Measurements from ENCODE around the gene FUS. TPM values are rescaled to one million over a fixed set of nuclear protein-coding genes. Genes with fewer than 3 reads are reported as not detected.
A peak's percentile ranks its signal among the peaks of the same experiment; 100 is the strongest.

Gene FUS
- total and polyA plus RNA-seq, 9 of the 15 experiments (the other 6 are each of a cell fraction or from before 2014, with no cell fraction given) = 43.9 to 575 (median 87.2) TPM

DNA sequence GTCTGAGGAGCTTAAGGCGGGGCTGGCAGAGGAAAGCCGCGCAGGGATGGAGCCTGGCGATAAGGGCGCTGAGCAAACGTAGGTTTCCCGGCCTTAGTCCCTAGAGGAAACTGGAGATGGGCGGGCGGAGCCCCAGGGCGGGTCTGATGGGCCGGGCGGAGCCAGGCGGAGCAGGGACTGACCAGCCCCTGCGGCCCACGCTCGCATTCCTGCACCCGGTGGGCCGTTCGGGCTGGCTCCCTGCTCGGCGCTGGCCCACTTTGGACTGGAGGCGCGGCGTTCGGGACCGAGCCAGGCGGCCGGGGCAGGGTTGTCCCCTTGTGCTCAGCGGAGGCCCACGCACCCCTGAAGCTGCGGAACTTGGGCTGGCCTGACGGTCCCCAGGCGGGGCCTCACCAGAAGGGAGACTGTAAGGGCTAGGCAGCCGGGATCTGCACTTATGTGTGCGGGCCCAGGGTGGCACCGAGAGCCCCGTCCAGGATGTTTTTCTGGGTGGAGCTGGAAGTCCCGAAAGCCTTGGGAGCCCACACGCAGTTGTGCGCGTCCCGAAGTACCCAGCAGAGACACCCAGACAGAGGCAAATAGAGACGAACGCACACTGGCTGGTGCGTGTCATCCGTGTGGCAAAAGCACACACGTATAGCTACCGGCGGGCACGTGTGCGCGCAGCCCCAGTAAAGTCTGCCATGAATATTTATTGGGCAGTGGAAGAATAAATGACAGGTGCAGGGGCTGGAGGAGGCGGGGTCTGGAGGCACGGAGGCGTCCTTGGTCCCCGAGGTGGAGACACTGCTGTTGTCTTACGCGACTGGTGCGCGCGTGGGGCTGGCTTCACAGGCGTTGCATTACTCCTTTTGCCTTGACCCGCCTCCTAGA, 35.6 kb downstream of the FUS start:
- Histone ChIP-seq H2AFZ (ENCODE audit: low read depth, low read length) (peak overlapping the region; percentile 80), H3K79me2 (ENCODE audit: control insufficient read depth, insufficient read depth, low read length) (no peaks in the 10 kb centered on the region), H3K9me1 (ENCODE audit: control insufficient read depth, insufficient read depth, low read length) (no peaks in the 10 kb centered on the region), H4K20me1 (replicated peaks; ENCODE audit: control insufficient read depth, insufficient read depth, low read length) (no peaks in the 10 kb centered on the region), H3K36me3 (ENCODE audit: control insufficient read depth, insufficient read depth, low read length) (no peaks in the 10 kb centered on the region), H3K27ac (ENCODE audit: extremely low read depth, low read depth, low read length) (no peak overlapping the region), H3K4me2 (ENCODE audit: insufficient read depth, low read length) (peak overlapping the region; percentile 75), H3K9me3 (replicated peaks; ENCODE audit: control insufficient read depth, insufficient read depth, low read depth, low read length) (no peaks in the 10 kb centered on the region), H3K4me1 (replicated peaks in 1 of 2; ENCODE audit: control insufficient read depth in 2 of 2, insufficient read depth in 2 of 2, low read length in 2 of 2) (peaks cover 0 to 41% of the 10 kb centered on the region in 2 experiments; a peak in 4 of 5 replicates), H3K27me3 (ENCODE audit: control insufficient read depth in 2 of 2, insufficient read depth in 2 of 2, low read length in 2 of 2) (no peaks in the 10 kb centered on the region), H3K9ac (ENCODE audit: insufficient read depth in 1 of 2, low read depth in 2 of 2, low read length in 2 of 2) (peak overlapping the region; percentile 56 to 88; a peak in 3 of 4 replicates), H3K4me3 (peak overlapping the region; percentile 41)
- peak; percentile 97 for ATAC-seq
- BruUV-seq (replicated peaks) = no TSS peak
- intact Hi-C loops (cut with micrococcal nuclease) = no loop called here
- 12% methylated on average over 52 of the region's 63 CpGs for WGBS (ENCODE audit: insufficient coverage, low coverage, missing lambda C conversion rate)
- POLR2A ChIA-PET = interaction anchor here (0.9 to 4.0 kb wide), 7 partner anchors 10 to 33 kb away, joined by 3 to 33 read pairs (median 7); partner anchors contain the start of gene PYCARD
- DNase-seq (ENCODE audit: extremely low read depth in 1 of 4, low spot score in 3 of 4) = peak; percentile 88 to 98 (median 95)
- CTCF ChIA-PET (ENCODE audit: low intra/inter-chr PET ratio) = interaction anchor here (0.6 kb wide), 1 partner anchor 24 kb away, joined by 6 read pairs; no protein-coding TSS in a partner anchor
- in situ Hi-C loops (cut with MboI) = no loop called here
- peak; percentile 65 for FAIRE-seq
- no peak for TF ChIP-seq RFX7 (CRISPR knock-in tag; IDR thresholded peaks at IDR 0.05)
- TF ChIP-seq EGR1 (conservative IDR thresholded peaks at IDR 0.05) = peak; percentile 76
- TF ChIP-seq, protein P1, sequence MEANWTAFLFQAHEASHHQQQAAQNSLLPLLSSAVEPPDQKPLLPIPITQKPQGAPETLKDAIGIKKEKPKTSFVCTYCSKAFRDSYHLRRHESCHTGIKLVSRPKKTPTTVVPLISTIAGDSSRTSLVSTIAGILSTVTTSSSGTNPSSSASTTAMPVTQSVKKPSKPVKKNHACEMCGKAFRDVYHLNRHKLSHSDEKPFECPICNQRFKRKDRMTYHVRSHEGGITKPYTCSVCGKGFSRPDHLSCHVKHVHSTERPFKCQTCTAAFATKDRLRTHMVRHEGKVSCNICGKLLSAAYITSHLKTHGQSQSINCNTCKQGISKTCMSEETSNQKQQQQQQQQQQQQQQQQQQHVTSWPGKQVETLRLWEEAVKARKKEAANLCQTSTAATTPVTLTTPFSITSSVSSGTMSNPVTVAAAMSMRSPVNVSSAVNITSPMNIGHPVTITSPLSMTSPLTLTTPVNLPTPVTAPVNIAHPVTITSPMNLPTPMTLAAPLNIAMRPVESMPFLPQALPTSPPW (CRISPR knock-in tag; IDR thresholded peaks at IDR 0.05) = peak; percentile 34; the same call in 1 of the 2 replicates
- TF ChIP-seq CCNT2 (IDR thresholded peaks at IDR 0.05; ENCODE audit: borderline replicate concordance, extremely low read depth, insufficient read length, low read depth, low read length) = peak; percentile 65
- TF ChIP-seq CC2D1A (IDR thresholded peaks at IDR 0.05) = no peak
- TF ChIP-seq POLR2B (IDR thresholded peaks at IDR 0.05; ENCODE audit: low read depth, partially characterized antibody) = no peak
- TF ChIP-seq TEAD1 (CRISPR knock-in tag; IDR thresholded peaks at IDR 0.05) = peak; percentile 17 to 76; a peak in 2 of 4 replicates
- TF ChIP-seq ZNF77 (CRISPR knock-in tag; IDR thresholded peaks at IDR 0.05) = no peak
- peak in 1 of 2 experiments; percentile 62; a peak in 2 of 4 replicates for TF ChIP-seq RCOR1 (IDR thresholded peaks at IDR 0.05; ENCODE audit: borderline replicate concordance in 1 of 2, low read depth in 2 of 2, low read length in 2 of 2)
- TF ChIP-seq, protein P2, sequence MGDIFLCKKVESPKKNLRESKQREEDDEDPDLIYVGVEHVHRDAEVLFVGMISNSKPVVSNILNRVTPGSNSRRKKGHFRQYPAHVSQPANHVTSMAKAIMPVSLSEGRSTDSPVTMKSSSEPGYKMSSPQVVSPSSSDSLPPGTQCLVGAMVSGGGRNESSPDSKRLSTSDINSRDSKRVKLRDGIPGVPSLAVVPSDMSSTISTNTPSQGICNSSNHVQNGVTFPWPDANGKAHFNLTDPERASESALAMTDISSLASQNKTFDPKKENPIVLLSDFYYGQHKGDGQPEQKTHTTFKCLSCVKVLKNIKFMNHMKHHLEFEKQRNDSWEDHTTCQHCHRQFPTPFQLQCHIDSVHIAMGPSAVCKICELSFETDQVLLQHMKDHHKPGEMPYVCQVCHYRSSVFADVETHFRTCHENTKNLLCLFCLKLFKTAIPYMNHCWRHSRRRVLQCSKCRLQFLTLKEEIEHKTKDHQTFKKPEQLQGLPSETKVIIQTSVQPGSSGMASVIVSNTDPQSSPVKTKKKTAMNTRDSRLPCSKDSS (IDR thresholded peaks at IDR 0.05; ENCODE audit: low read depth, partially characterized antibody) = no peak
- peak in 1 of 2 experiments; percentile 94; a peak in 2 of 4 replicates for TF ChIP-seq NONO (IDR thresholded peaks at IDR 0.05; ENCODE audit: low read depth in 2 of 2, low read length in 1 of 2)
- TF ChIP-seq ETV6 (IDR thresholded peaks at IDR 0.05; ENCODE audit: borderline replicate concordance in 1 of 2, low read depth in 2 of 2, low read length in 1 of 2) = no peak
- TF ChIP-seq ETV6 (CRISPR knock-in tag; IDR thresholded peaks at IDR 0.05; ENCODE audit: borderline replicate concordance) = no peak
- TF ChIP-seq FOXK2 (conservative IDR thresholded peaks at IDR 0.05 in 1 of 2, IDR thresholded peaks at IDR 0.05 in 1 of 2; ENCODE audit: low read depth in 2 of 2) = peak in 1 of 2 experiments; percentile 86; a peak in 2 of 4 replicates
- TF ChIP-seq HMGN3 (IDR thresholded peaks at IDR 0.05; ENCODE audit: borderline replicate concordance, extremely low read depth, insufficient read length, low read depth, low read length) = peak; percentile 72
- TF ChIP-seq TEAD4 (IDR thresholded peaks at IDR 0.05; ENCODE audit: low read length) = peak; percentile 33; the same call in 1 of the 2 replicates
- TF ChIP-seq TEAD4 (CRISPR knock-in tag; IDR thresholded peaks at IDR 0.05; ENCODE audit: borderline replicate concordance) = no peak
- TF ChIP-seq TCF3 (CRISPR knock-in tag; IDR thresholded peaks at IDR 0.05) = peak; percentile 56; the same call in 1 of the 2 replicates
